Activated gamma-delta T cell (primary cell): ENCODE measurements around the gene HECTD4.
"Not testable (repeated sequence)": the region's sequence is repeated elsewhere in the genome, so short reads cannot be mapped to it uniquely, and the experiment has no call there.

ENCODE experiments used
- DNase-seq: peaks from one replicate; lab custom pipeline; 2025; lab: John Stamatoyannopoulos, UW

The HECTD4 gene

GRCh38 chr12:112121780-112122565, 260.3 kb downstream of the HECTD4 start:
- DNase-seq: no peak

- no peak for DNase-seq
Observed at GRCh38 chr12:112117685-112118084, 264.5 kb downstream of the HECTD4 start.

- no peak for DNase-seq
Observed at GRCh38 chr12:112116232-112117060, 265.8 kb downstream of the HECTD4 start.

GRCh38 chr12:112115259-112116045, 266.8 kb downstream of the HECTD4 start:
- DNase-seq: no peak

- no peak for DNase-seq
Observed at GRCh38 chr12:112112409-112113133, 269.7 kb downstream of the HECTD4 start.

GRCh38 chr12:112111931-112112330, 270.3 kb downstream of the HECTD4 start:
- DNase-seq: no peak

GRCh38 chr12:112110787-112111662, 271.2 kb downstream of the HECTD4 start:
- DNase-seq: not testable (repeated sequence)
